Activated naive CD4-positive, alpha-beta T cell treated with anti-CD3 and anti-CD28 coated beads, Interleukin-2, amount 10 ng/mL, durations not matched to agents 7 days and 5 days (primary cell): ENCODE results near the gene C1orf167.

Experiments used
- CTCF ChIA-PET: fragments of 350-600 bp; sonication (Branson Sonifier 250); formaldehyde crosslinking; loops from one replicate; lab custom pipeline; 2021; ENCODE audit warnings: antibody characterized with exemption; lab: Charles Lee
- DNase-seq: peaks from one replicate; pipeline ENCODE4 v3.0.0-alpha.2; 2020
- H3K27ac Mint-ChIP-seq: one replicate; pipeline ENCODE4 v1.8.0; 2021; ENCODE audit warnings: mild to moderate bottlenecking, moderate library complexity, mixed read lengths
- H3K27me3 Mint-ChIP-seq: one replicate; pipeline ENCODE4 v1.8.0; 2021; ENCODE audit warnings: mild to moderate bottlenecking, mixed read lengths
- H3K36me3 Mint-ChIP-seq: one replicate; pipeline ENCODE4 v1.8.0; 2021; ENCODE audit warnings: mixed read lengths
- H3K4me1 Mint-ChIP-seq: one replicate; pipeline ENCODE4 v1.8.0; 2021; ENCODE audit warnings: mixed read lengths
- H3K4me3 Mint-ChIP-seq: one replicate; pipeline ENCODE4 v1.8.0; 2021; ENCODE audit warnings: mild to moderate bottlenecking, moderate library complexity, mixed read lengths
- H3K9me3 Mint-ChIP-seq: one replicate; pipeline ENCODE4 v1.8.0; 2021; ENCODE audit warnings: mixed read lengths

Gene C1orf167

DNA sequence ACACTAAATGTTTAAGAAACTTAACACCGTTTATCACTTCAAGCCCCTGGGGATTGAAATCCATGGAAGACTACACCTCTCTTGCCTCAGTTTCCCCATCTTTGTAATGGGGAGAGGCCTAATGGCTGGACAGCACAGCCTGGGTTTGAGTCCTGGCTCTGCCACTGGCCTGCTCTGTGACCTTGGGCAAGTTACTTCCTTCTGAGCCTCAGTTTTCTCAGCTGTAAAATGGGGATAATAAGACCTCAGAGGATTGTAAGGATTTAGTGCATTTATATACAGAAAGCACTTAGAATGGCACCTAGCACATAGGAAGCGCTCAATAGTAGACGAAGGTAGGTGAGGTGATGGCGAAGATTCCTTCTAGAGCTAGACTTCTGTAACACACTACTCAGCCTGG is 20.5 kb upstream of the C1orf167 start:
- Mint-ChIP-seq H3K4me3 (peak overlapping the region; percentile 49), H3K27ac (no peak overlapping the region), H3K27me3 (peaks cover 41% of the 10 kb centered on the region), H3K4me1 (peaks cover 72% of the 10 kb centered on the region), H3K9me3 (no peaks in the 10 kb centered on the region), H3K36me3 (peaks cover 26% of the 10 kb centered on the region)
- no peak for DNase-seq
- CTCF ChIA-PET, result interaction anchor here (0.7 to 1.8 kb wide), 2 partner anchors 13 to 22 kb away, joined by 3 to 6 read pairs; no protein-coding TSS in a partner anchor

DNA sequence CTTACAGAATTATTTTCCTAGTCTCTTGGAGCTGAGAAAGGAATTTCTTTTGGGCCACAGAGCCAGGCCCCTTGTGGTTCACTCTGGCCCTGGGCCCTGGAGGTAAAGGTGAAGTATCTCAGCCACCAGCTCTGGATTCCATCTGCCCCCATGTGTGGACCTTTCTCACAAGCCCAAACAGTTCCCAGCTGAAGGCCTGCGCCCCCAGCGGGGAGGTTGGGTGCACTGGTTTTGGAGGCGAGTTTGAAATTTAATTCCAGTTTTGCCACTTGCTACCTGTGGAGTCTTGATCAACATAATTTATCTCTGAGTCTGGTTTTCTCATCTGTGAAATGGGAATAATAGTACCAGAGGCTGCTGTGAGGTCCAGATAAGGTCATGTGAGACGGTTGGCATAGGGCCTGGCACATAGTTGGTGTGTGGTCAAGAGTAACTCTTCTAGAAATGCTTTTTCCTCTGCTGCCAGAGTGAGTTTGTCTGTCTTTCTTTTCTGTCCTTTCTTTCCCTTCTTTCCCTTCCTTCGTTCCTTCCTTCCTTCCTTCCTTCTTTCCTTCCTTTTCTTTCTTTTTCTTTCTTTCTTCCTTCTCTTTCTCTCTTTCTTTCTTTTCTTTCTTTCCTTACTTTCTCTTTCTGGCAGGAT is 20.0 kb upstream of the C1orf167 start:
- peaks cover 29% of the 10 kb centered on the region for H3K36me3 Mint-ChIP-seq
- no peak for DNase-seq
- H3K27me3 Mint-ChIP-seq, result peaks cover 41% of the 10 kb centered on the region
- CTCF ChIA-PET, result interaction anchor here (0.7 kb wide), 1 partner anchor 13 kb away, joined by 3 read pairs; no protein-coding TSS in a partner anchor
- peaks cover 72% of the 10 kb centered on the region for H3K4me1 Mint-ChIP-seq
- no peaks in the 10 kb centered on the region for H3K9me3 Mint-ChIP-seq
- peak overlapping the region; percentile 21 for H3K4me3 Mint-ChIP-seq
- H3K27ac Mint-ChIP-seq, result no peak overlapping the region

- no peaks in the 10 kb centered on the region for H3K9me3 Mint-ChIP-seq
- H3K4me3 Mint-ChIP-seq, result no peak overlapping the region
- H3K27me3 Mint-ChIP-seq, result peaks cover 25% of the 10 kb centered on the region
- H3K27ac Mint-ChIP-seq, result no peak overlapping the region
- H3K36me3 Mint-ChIP-seq, result peaks cover 26% of the 10 kb centered on the region
- CTCF ChIA-PET, result no interaction called here
- DNase-seq, result no peak
- peaks cover 61% of the 10 kb centered on the region for H3K4me1 Mint-ChIP-seq
Observed at GRCh38 chr1:11744287-11744686, 17.7 kb upstream of the C1orf167 start.

- H3K27me3 Mint-ChIP-seq, result peaks cover 20% of the 10 kb centered on the region
- no peaks in the 10 kb centered on the region for H3K9me3 Mint-ChIP-seq
- no peak for DNase-seq
- H3K36me3 Mint-ChIP-seq, result peaks cover 23% of the 10 kb centered on the region
- CTCF ChIA-PET, result interaction anchor here (0.6 kb wide), 1 partner anchor 27 kb away, joined by 3 read pairs; no protein-coding TSS in a partner anchor
- H3K4me1 Mint-ChIP-seq, result peaks cover 45% of the 10 kb centered on the region
- H3K27ac Mint-ChIP-seq, result no peak overlapping the region
- H3K4me3 Mint-ChIP-seq, result no peak overlapping the region
Observed at GRCh38 chr1:11746092-11746491, 15.9 kb upstream of the C1orf167 start.

DNA sequence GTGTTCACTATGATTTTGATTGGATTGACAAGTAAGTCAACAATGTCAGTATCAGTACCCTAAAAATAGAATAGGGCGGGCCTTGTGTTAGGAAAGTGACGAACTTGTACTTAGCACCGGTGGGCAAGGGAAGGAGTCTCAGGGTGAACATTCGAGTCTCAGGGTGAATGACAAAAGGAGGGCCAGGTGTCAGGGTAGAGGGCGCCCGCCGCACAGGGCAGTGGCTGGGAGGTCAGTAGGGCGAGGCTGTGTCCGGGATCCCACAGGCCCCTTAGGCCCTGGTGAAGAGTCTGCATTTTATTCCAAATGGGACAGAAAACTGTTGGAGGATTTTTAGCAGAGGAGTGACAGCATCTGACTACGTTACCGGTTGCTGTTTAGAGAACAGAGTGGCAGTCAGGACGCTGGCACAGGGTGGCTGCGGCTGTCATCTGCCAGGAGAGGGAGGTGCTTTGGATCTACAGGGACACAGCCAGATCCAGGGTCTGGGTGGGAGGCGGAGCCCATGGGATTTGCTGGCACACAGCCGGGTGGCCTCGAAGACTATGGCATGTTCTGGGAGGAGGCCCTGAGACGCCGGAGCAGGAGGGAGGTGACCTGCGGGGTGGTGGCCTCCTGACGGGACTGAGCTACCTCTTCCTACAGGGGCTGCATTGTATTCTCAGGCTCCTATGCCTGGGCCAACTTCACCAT is 15.1 kb upstream of the C1orf167 start:
- peaks cover 23% of the 10 kb centered on the region for H3K36me3 Mint-ChIP-seq
- H3K27ac Mint-ChIP-seq, result no peak overlapping the region
- DNase-seq, result no peak

DNA sequence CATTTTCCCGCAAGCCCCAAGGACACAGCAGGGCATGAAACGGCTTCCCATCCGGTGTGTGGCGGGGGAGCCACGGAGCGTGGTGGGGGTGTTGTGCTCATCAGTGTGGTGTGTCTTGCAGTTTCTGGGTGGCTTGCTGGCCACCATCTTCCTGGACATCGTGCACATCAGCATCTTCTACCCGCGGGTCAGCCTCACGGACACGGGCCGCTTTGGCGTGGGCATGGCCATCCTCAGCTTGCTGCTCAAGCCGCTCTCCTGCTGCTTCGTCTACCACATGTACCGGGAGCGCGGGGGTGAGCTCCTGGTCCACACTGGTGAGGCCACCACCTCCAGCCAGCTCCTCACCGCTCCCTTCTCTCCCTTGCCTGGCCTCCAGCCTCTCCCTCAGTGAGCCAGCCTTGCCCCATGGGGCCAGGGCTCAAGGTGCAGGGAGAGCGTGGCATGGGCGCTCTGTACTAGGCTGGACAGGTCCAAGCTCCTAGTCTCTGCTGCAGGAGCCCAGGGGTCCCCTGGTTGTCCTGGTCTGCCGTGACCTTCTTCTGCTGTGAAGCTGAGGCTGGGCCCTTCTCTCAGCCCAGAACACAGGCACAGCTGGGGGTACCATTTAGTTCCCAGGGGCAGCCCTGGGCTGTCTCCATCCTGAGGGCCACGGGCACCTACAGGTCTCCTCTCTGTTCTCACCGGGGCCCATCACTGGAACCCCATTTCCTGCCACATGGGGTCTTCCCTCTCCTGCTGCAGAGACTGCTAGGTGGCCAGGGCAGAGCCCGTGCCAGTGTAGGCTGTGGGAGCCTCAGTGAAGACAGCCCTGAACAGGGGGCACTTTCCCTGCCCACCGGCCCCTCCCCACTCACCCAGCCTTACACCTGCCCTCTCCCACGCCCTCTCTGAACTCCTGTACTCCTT is 13.4 kb upstream of the C1orf167 start:
- peaks cover 15% of the 10 kb centered on the region for H3K36me3 Mint-ChIP-seq
- H3K27ac Mint-ChIP-seq, result no peak overlapping the region
- no peaks in the 10 kb centered on the region for H3K9me3 Mint-ChIP-seq
- DNase-seq, result no peak
- CTCF ChIA-PET, result interaction anchor here (0.7 to 2.3 kb wide), 6 partner anchors 12 to 103 kb away, joined by 4 to 13 read pairs (median 5); partner anchors contain the start of gene FBXO6
- H3K4me1 Mint-ChIP-seq, result peaks cover 34% of the 10 kb centered on the region
- no peak overlapping the region for H3K4me3 Mint-ChIP-seq
- peaks cover 8% of the 10 kb centered on the region for H3K27me3 Mint-ChIP-seq

More for the DNA sequence above, 15.1 kb upstream of the C1orf167 start:
- Mint-ChIP-seq H3K4me3 (no peak overlapping the region), H3K4me1 (peaks cover 37% of the 10 kb centered on the region), H3K27me3 (peaks cover 16% of the 10 kb centered on the region), H3K9me3 (no peaks in the 10 kb centered on the region)
- CTCF ChIA-PET, result no interaction called here

DNA sequence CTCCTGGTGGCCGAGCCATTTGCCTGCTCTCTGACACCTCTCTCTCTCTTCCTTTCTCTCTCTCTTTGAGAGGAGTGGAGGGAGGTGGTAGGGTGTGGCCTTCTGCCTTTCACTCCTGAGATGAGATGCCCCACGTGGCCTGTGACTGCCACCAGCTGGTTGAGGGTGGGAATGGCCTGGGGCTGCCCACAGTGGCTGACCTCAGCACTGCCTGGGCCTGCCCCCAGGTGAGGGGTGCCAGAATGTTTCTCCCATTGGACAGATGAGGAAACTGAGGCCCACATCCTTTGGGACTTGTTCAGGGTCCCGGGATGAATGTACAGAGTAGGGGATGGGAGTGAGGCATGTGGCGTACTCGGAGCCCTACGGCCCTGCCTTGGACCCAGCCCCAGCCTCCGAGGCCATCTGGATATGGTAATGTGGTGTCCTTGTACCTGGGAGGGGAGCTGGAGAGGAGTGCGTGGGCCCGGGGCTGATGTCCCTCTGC is 12.7 kb upstream of the C1orf167 start:
- no peak overlapping the region for H3K27ac Mint-ChIP-seq
- peak; percentile 83 for DNase-seq

DNA sequence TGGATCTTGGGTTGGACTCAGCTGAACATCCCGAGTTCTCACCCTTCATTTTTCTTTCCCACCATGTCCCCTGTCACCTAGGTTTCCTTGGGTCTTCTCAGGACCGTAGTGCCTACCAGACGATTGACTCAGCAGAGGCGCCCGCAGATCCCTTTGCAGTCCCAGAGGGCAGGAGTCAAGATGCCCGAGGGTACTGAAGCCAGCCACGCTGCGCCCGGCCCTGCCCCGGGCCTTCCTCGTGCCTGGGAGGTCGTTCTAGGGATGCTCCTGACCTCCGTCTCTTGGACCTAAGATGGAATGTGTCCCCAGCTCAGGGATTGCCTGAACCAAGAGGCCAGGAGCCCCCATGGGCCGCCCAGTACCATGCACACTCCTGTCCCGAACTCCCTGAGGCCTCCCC is 12.0 kb upstream of the C1orf167 start:
- Mint-ChIP-seq H3K4me1 (peaks cover 31% of the 10 kb centered on the region), H3K27ac (no peak overlapping the region), H3K4me3 (no peak overlapping the region), H3K9me3 (no peaks in the 10 kb centered on the region), H3K27me3 (peaks cover 8% of the 10 kb centered on the region), H3K36me3 (peaks cover 12% of the 10 kb centered on the region)
- CTCF ChIA-PET, result interaction anchor here (1.0 to 2.3 kb wide), 5 partner anchors 13 to 712 kb away, joined by 3 to 13 read pairs (median 4); partner anchors contain the start of gene FBXO6
- DNase-seq, result no peak

More for the DNA sequence above, 12.7 kb upstream of the C1orf167 start:
- Mint-ChIP-seq H3K9me3 (no peaks in the 10 kb centered on the region), H3K4me1 (peaks cover 34% of the 10 kb centered on the region), H3K4me3 (no peak overlapping the region), H3K27me3 (peaks cover 7% of the 10 kb centered on the region), H3K36me3 (peaks cover 15% of the 10 kb centered on the region)
- CTCF ChIA-PET, result interaction anchor here (0.7 to 2.3 kb wide), 8 partner anchors 11 to 711 kb away, joined by 3 to 13 read pairs (median 4); partner anchors contain the start of gene FBXO6

- H3K9me3 Mint-ChIP-seq, result no peaks in the 10 kb centered on the region
- peaks cover 8% of the 10 kb centered on the region for H3K36me3 Mint-ChIP-seq
- CTCF ChIA-PET, result interaction anchor here (0.7 to 1.3 kb wide), 2 partner anchors 31 to 408 kb away, joined by 3 read pairs; no protein-coding TSS in a partner anchor
- H3K27me3 Mint-ChIP-seq, result peaks cover 19% of the 10 kb centered on the region
- no peak for DNase-seq
- peak overlapping the region; percentile 37 for H3K27ac Mint-ChIP-seq
- H3K4me1 Mint-ChIP-seq, result peaks cover 28% of the 10 kb centered on the region
- no peak overlapping the region for H3K4me3 Mint-ChIP-seq
Observed at GRCh38 chr1:11751087-11751486, 10.9 kb upstream of the C1orf167 start.

DNA sequence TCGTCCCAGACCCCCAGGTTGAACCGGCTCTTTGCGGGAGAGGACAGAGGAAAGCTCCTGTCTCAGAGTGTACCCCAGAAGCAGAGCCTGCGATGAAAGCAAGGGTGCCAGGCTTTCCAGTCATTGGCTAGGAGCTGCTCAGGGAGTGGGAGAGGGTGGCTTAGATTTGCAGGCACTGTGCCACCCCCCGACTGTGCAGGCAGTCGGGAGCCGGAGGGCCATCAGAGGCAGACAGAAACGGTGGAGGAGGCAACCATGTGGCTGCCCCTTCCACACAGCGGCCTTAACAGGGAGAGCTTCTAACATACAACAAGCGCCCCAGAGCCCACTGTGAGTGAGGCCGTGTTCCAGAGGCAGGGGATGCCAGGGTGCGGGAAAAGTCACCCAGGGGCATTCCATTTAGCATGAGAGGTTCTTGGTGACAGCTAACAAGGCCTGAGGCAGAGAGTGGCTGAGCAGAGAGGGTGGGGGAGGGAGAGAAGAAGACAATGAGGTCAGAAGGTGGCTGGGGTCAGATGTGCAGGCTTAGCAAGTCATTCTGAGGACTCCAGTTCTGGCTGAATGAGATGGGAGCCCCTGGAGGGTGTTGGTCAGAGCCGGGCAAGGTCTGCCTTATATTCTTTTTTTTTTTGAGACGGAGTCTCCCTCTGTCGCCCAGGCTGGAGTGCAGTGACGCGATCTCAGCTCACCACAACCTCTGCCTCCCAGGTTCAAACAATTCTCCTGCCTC is 9.5 kb upstream of the C1orf167 start:
- H3K4me1 Mint-ChIP-seq, result peaks cover 22% of the 10 kb centered on the region
- peaks cover 4% of the 10 kb centered on the region for H3K36me3 Mint-ChIP-seq
- no peak overlapping the region for H3K4me3 Mint-ChIP-seq
- DNase-seq, result no peak
- CTCF ChIA-PET, result no interaction called here
- H3K9me3 Mint-ChIP-seq, result no peaks in the 10 kb centered on the region
- H3K27ac Mint-ChIP-seq, result no peak overlapping the region
- H3K27me3 Mint-ChIP-seq, result peaks cover 31% of the 10 kb centered on the region

DNA sequence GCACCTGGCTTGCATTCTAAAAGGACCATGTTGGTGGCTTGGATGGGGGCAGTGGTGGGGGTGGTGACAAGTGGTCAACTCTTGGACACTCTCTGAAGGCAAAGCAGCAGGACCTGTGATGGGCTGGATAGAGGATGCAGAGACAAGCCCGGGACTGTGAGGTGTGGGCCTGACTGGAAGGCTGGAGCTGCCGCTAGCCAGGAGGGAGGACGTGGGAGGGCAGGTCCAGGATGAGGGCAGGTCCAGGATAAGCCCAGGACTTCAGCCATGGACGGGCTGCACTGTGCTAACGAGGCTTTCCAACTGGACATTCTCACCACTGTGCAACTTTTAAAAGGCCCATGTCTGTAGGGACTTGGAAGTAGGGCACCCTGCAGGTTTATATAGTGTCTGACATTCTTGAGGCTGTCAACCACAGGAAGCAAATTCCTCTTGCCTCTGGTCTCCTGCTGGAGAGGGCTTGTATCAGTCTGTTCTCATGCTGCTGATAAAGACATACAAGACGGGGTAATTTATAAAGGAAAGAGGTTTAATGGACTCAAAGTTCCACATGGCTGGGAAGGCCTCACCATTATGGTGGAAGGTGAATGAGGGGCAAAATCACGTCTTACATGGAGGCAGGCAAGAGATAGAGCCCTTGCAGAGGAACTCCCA is 8.3 kb upstream of the C1orf167 start:
- no peaks in the 10 kb centered on the region for H3K9me3 Mint-ChIP-seq
- no peak for DNase-seq
- H3K27me3 Mint-ChIP-seq, result peaks cover 36% of the 10 kb centered on the region
- peaks cover 17% of the 10 kb centered on the region for H3K4me1 Mint-ChIP-seq
- no peak overlapping the region for H3K4me3 Mint-ChIP-seq
- no peaks in the 10 kb centered on the region for H3K36me3 Mint-ChIP-seq
- H3K27ac Mint-ChIP-seq, result no peak overlapping the region
- CTCF ChIA-PET, result no interaction called here

DNA sequence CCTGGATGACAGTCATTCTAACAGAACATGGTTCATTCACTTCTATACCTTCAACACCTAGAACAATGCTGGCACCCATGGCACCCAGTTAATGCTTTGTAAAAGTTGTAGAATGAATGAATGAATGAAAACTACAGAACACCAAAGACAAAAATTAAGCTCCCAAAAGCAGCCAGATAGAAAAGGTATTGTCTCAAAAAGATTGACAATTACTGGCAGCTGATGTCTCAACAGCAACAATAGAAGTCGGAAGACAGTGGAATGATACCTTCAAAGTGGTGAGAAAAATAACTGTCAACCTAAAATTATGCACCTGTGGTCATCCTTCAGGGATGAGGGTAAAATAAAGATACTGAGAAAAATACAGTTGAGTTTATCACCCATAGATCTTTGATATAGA is 4.9 kb upstream of the C1orf167 start:
- H3K4me1 Mint-ChIP-seq, result peaks cover 14% of the 10 kb centered on the region
- no peaks in the 10 kb centered on the region for H3K36me3 Mint-ChIP-seq
- H3K27ac Mint-ChIP-seq, result no peak overlapping the region
- H3K4me3 Mint-ChIP-seq, result no peak overlapping the region
- CTCF ChIA-PET, result interaction anchor here (1.5 kb wide), 1 partner anchor 107 kb away, joined by 3 read pairs; no protein-coding TSS in a partner anchor
- no peak for DNase-seq
- no peaks in the 10 kb centered on the region for H3K9me3 Mint-ChIP-seq
- H3K27me3 Mint-ChIP-seq, result peaks cover 65% of the 10 kb centered on the region

DNA sequence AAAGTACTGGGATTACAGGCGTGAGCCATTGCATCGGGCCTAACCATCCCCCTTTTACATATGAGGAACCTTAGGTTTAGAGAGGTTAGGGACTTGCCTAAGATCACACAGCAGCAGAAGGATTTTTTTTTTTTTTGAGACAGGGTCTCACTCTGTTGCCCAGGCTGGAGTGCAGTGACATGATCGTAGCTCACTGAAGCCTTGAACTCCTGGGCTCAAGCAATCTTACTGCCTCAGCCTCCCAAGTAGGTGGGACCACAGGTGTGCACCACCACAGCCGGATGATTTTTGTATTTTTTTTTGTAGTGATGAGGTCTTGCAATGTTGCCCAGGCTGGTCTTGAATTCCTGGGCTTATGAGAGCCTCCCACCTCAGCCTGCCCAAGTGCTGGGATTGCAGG is 2.2 kb upstream of the C1orf167 start:
- no peak for DNase-seq
- Mint-ChIP-seq H3K36me3 (no peaks in the 10 kb centered on the region), H3K4me3 (no peak overlapping the region), H3K27ac (no peak overlapping the region), H3K27me3 (peaks cover 78% of the 10 kb centered on the region), H3K9me3 (no peaks in the 10 kb centered on the region), H3K4me1 (peaks cover 11% of the 10 kb centered on the region)
- CTCF ChIA-PET, result interaction anchor here (1.2 kb wide), 1 partner anchor 11 kb away, joined by 5 read pairs; no protein-coding TSS in a partner anchor
